ENCODE data around the gene PELI3. TPM values are rescaled to one million over a fixed set of nuclear protein-coding genes. Genes with fewer than 3 reads are reported as not detected.
"Not testable (repeated sequence)": the region's sequence is repeated elsewhere in the genome, so short reads cannot be mapped to it uniquely, and the experiment has no call there.

The PELI3 gene
- total and polyA plus RNA-seq, 2 of the 8 experiments (the other 6 are each of a cell fraction or from before 2014, with no cell fraction given): 5.2 to 7.6 TPM

DNA sequence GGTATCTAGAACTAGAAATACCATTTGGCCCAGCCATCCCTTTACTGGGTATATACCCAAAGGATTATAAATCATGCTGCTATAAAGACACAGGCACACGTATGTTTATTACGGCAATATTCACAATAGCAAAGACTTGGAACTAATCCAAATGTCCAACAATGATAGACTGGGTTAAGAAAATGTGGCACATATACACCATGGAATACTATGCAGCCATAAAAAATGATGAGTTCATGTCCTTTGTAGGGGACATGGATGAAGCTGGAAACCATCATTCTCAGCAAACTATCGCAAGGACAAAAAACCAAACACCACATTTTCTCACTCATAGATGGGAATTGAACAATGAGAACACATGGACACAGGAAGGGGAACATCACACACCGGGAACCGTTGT lies 2.6 kb upstream of the PELI3 start:
- not testable (repeated sequence) for DNase-seq (ENCODE audit: low read depth in 1 of 2, low spot score in 2 of 2); H4K5ac ChIP-seq (ENCODE audit: insufficient read length, low read depth, low read length)

More for the DNA sequence above, 2.6 kb upstream of the PELI3 start:
- CTCF ChIA-PET (ENCODE audit: partially characterized antibody): interaction anchor here (1.1 kb wide), 1 partner anchor 213 kb away, joined by 4 read pairs; no protein-coding TSS in a partner anchor
- H2BK20ac ChIP-seq (ENCODE audit: low read length); H3K9me3 ChIP-seq (ENCODE audit: insufficient read depth in 2 of 2, low read depth in 1 of 2, low read length in 1 of 2); H2BK120ac ChIP-seq (replicated peaks; ENCODE audit: low read depth, low read length); H3K27me3 ChIP-seq (replicated peaks in 1 of 4; ENCODE audit: control insufficient read depth in 3 of 4, extremely low read depth in 1 of 4, insufficient read depth in 3 of 4, low read length in 3 of 4); H4K8ac ChIP-seq (ENCODE audit: extremely low read depth, insufficient read depth, low read length); H4K91ac ChIP-seq (replicated peaks; ENCODE audit: insufficient read length, low read length); H4K20me1 ChIP-seq (replicated peaks in 1 of 2; ENCODE audit: control insufficient read depth in 1 of 2, insufficient read depth in 2 of 2, low read length in 2 of 2); H3K14ac ChIP-seq (ENCODE audit: insufficient read length); H3K4me2 ChIP-seq (ENCODE audit: insufficient read depth in 1 of 2, low read depth in 2 of 2, low read length in 2 of 2); H3K4me3 ChIP-seq (ENCODE audit: extremely low read depth in 1 of 4, insufficient read depth in 2 of 4, low read depth in 3 of 4, low read length in 4 of 4); H3K9ac ChIP-seq (replicated peaks in 1 of 4; ENCODE audit: extremely low read depth in 1 of 4, low read depth in 3 of 4, low read length in 3 of 4); H3K4ac ChIP-seq (replicated peaks; ENCODE audit: insufficient read length, low read depth, low read length); H2AFZ ChIP-seq (ENCODE audit: low read length); H3K27ac ChIP-seq (ENCODE audit: low read depth, low read length); FAIRE-seq; H2AK5ac ChIP-seq (ENCODE audit: low read depth, low read length); H3K23ac ChIP-seq (ENCODE audit: insufficient read length); H2BK15ac ChIP-seq (ENCODE audit: low read length); H3K79me2 ChIP-seq (ENCODE audit: control insufficient read depth in 1 of 2, insufficient read depth in 2 of 2, low read length in 2 of 2); POLR2A ChIA-PET (ENCODE audit: partially characterized antibody); H3K79me1 ChIP-seq (ENCODE audit: low read depth, low read length); H2BK5ac ChIP-seq (ENCODE audit: low read depth, low read length); H2BK12ac ChIP-seq (ENCODE audit: low read depth, low read length); H3K36me3 ChIP-seq (ENCODE audit: control insufficient read depth in 2 of 4, insufficient read depth in 4 of 4, low read length in 3 of 4); H3K56ac ChIP-seq (replicated peaks; ENCODE audit: insufficient read length, low read depth, low read length); H3K18ac ChIP-seq (ENCODE audit: extremely low read depth, low read length): not testable (repeated sequence)
- Histone ChIP-seq H3K4me1 (replicated peaks in 1 of 4; ENCODE audit: control insufficient read depth in 3 of 4, insufficient read depth in 4 of 4, low read length in 3 of 4) (peaks cover 3 to 18% (median 12%) of the 10 kb centered on the region in 4 experiments), H3K23me2 (ENCODE audit: low read depth, low read length) (peaks cover 13% of the 10 kb centered on the region)
- WGBS, 2 experiments (ENCODE audit: extremely low coverage in 1 of 2, insufficient coverage in 1 of 2, insufficient read length in 1 of 2, insufficient replicate concordance in 2 of 2, low coverage in 1 of 2, low lambda C conversion rate in 2 of 2, missing lambda C conversion rate in 1 of 2): 90% methylated on average over 5 of the region's 5 CpGs; no CpG with 5 or more reads in 1 of the 2 experiments
